Astrocyte of the cerebellum (primary cell): Measurements from ENCODE around the gene SNX11.

ENCODE experiments used
- DNase-seq: peaks from one replicate; pipeline ENCODE4 v3.0.0-alpha.2; 2011; ENCODE audit warnings: low read depth
- H3K4me3 ChIP-seq: 2 replicates; pipeline ENCODE4 v1.5.1; 2011; ENCODE audit warnings: mild to moderate bottlenecking, low read depth, low read length, moderate library complexity
- in situ Hi-C: cut with HindIII; loops from 2 replicates; pipeline ENCODE4 v1.10.0; 2017; ENCODE audit warnings: low sequenced_read_pairs
- TF ChIP-seq, protein P1 (sequence below): IDR thresholded peaks from 2 replicates; pipeline ENCODE4 v1.5.1; 2012; ENCODE audit warnings: low read length, low read depth, moderate library complexity, mild to moderate bottlenecking; ENCODE audit errors: missing control alignments

Gene SNX11

GRCh38 chr17:48100591-48101011 is 7.0 kb upstream of the SNX11 start:
- in situ Hi-C loops, result no loop called here
- DNase-seq, result no peak
- peak overlapping the region; percentile 89 for H3K4me3 ChIP-seq
- TF ChIP-seq, protein P1, sequence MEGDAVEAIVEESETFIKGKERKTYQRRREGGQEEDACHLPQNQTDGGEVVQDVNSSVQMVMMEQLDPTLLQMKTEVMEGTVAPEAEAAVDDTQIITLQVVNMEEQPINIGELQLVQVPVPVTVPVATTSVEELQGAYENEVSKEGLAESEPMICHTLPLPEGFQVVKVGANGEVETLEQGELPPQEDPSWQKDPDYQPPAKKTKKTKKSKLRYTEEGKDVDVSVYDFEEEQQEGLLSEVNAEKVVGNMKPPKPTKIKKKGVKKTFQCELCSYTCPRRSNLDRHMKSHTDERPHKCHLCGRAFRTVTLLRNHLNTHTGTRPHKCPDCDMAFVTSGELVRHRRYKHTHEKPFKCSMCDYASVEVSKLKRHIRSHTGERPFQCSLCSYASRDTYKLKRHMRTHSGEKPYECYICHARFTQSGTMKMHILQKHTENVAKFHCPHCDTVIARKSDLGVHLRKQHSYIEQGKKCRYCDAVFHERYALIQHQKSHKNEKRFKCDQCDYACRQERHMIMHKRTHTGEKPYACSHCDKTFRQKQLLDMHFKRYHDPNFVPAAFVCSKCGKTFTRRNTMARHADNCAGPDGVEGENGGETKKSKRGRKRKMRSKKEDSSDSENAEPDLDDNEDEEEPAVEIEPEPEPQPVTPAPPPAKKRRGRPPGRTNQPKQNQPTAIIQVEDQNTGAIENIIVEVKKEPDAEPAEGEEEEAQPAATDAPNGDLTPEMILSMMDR, result no peak

DNA sequence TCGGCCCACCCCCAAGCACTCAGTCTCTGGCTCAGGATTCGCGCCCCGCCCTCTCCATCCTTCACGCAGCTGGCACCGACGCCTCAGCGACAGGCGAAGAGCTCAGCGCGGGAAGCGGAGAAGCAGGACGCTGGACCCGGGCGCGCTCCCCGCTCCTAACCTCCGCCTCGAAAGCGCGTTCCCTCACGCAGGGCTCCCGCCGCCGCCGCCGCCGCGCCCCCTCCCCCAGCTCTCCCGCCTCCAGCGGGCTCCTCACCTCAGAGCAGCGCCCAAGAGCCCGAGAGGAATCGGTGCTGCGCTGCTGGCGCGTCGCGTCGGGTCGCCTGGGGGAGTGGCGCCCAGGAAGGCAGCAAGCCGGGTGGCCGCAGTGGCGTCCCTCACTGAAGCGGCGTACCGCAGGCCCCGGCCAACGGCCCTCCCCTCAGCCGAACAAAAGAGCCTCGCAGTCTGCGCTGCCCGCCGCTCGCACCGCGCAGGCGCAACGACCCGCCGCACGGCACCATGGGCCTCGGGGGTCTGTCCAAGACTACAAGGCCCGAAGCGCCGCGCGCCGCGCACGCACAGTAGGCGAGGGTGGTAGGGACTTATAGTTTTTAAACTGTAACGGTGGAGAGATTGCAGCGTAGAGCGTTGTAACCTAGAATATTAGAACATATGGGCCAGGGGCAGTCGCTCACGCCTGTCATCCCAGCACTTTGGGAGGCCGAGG is 6.4 kb upstream of the SNX11 start, which contains the start of gene CBX1:
Gene CBX1, minus strand, starts transcription at position 467 of the 709 bp plus-strand sequence. CDS start 24,474 bp downstream, outside the sequence.
- in situ Hi-C loops, result no loop called here
- TF ChIP-seq, protein P1, result no peak
- DNase-seq, result peak; percentile 90
- peak within 1 kb of the TSS; percentile 89 for H3K4me3 ChIP-seq

GRCh38 chr17:48102043-48102750 is 5.4 kb upstream of the SNX11 start:
- in situ Hi-C loops, result no loop called here
- TF ChIP-seq, protein P1, result no peak
- no peak for DNase-seq
- H3K4me3 ChIP-seq, result no peak overlapping the region

DNA sequence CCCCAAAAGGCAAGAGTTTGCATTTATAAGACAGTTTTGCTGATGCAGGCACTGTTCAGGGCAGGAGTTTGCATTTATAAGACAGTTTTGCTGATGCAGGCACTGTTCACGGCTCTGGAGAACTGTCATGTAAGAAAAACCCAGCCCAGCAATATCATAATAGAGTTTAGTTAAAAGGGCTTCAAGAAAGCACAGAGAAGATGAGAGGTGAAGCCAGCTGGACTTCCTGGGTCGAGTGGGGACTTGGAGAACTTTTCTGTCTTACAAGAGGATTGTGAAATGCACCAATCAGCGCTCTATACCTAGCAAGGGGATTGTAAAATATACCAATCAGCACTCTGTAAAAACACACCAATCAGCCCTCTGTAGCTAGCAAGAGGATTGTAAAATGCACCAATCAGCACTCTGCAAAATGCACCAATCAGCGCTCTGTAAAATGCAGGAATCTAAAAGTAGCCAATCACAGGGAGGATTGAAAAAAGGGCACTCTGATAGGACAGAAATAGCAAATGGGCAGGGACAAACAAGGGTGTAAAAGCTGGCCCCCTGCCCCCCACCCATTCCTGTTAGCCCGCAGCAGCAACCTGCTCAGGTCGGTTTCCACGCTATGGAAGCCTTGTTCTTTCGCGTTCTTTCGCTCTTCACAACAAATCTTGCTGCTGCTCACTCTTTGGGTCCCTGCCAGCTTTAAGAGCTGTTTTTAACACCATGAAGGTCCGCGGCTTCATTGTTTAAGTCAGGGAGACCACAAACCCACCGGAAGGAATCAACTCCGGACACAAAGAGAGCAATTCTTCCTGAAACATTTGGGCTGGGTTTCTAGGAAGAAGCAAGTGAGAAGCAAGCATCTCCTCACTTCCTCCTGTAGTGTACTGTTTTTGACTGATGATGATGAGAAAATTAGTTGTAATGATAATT is 4.5 kb upstream of the SNX11 start:
- in situ Hi-C loops, result no loop called here
- no peak for DNase-seq
- TF ChIP-seq, protein P1, result no peak
- no peak overlapping the region for H3K4me3 ChIP-seq

DNA sequence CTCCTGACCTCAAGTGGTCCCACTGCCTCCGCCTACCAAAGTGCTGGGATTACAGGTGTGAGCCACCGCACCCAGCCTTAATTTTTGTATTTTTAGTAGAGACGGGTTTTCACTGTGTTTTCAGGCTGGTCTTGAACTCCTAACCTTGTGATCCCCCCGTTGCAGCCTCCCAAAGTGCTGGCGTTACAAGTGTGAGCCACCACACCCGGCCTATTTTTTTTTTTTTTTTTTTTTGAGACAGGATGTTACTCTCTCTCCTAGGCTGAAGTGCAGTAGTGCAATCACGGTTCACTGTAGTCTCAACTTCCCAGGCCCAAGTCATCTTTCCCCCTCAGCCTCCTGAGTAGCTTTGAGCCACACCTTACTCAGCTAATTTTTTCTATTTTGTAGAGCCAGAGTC is 3.1 kb upstream of the SNX11 start:
- DNase-seq, result no peak
- TF ChIP-seq, protein P1, result no peak
- no peak overlapping the region for H3K4me3 ChIP-seq
- in situ Hi-C loops, result no loop called here

DNA sequence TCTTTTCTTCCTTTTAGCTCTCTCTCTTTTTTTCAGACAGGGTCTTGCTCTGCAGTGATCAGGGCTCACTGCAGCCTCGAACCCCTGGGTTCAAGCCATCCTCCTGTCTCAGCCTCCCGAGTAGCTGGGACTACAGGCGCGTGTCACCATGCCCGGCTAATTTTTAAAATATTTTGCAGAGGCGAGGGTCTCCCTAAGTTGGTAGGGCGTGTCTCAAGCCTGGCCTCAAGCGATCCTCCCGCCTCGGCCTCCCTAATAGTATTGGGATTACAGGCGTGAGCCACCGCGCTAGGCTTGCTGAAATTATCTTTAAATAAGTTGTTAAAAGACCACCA is 797 bp upstream of the SNX11 start:
- TF ChIP-seq, protein P1, result no peak
- H3K4me3 ChIP-seq, result peak overlapping the region; percentile 93
- DNase-seq, result no peak
- in situ Hi-C loops, result no loop called here
